Measurements from ENCODE around the gene SRD5A1.
A peak's percentile ranks its signal among the peaks of the same experiment; 100 is the strongest.

SRD5A1 gene, protein sequence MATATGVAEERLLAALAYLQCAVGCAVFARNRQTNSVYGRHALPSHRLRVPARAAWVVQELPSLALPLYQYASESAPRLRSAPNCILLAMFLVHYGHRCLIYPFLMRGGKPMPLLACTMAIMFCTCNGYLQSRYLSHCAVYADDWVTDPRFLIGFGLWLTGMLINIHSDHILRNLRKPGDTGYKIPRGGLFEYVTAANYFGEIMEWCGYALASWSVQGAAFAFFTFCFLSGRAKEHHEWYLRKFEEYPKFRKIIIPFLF

GRCh38 chr5:6632888-6633468 lies at the start of gene SRD5A1, which contains the start of gene NSUN2:
Gene SRD5A1 (plus strand): TSS chr5:6633440. CDS start chr5:6633577, 137 bp downstream.
Gene NSUN2 (minus strand): TSS chr5:6633044. CDS start chr5:6632979, 65 bp downstream.
- H3K27me3 ChIP-seq (ENCODE audit: insufficient read depth, insufficient read length): no peaks in the 10 kb centered on the region
- no peak for TF ChIP-seq SUZ12 (IDR thresholded peaks at IDR 0.05; ENCODE audit: extremely low read depth, insufficient read depth, insufficient read length)
- no peak for TF ChIP-seq YY1 (IDR thresholded peaks at IDR 0.05; ENCODE audit: insufficient read depth, insufficient read length)
- no peak for TF ChIP-seq ZNF274 (IDR thresholded peaks at IDR 0.05; ENCODE audit: low read depth, low read length)
- H3K4me3 ChIP-seq (ENCODE audit: insufficient read length, low read depth): peak within 1 kb of the TSS; percentile 78
- DNase-seq (ENCODE audit: low read depth, low spot score): peak; percentile 75
- no peaks in the 10 kb centered on the region for H3K9me3 ChIP-seq (ENCODE audit: insufficient read depth, low read length)
- H3K4me1 ChIP-seq (ENCODE audit: insufficient read depth, insufficient read length): peaks cover 4% of the 10 kb centered on the region
- peaks cover 52% of the 10 kb centered on the region for H3K36me3 ChIP-seq (ENCODE audit: insufficient read depth, insufficient read length, low read length)
- peak within 1 kb of the TSS; percentile 93 for H3K9ac ChIP-seq (ENCODE audit: insufficient read length, low read depth)

DNA sequence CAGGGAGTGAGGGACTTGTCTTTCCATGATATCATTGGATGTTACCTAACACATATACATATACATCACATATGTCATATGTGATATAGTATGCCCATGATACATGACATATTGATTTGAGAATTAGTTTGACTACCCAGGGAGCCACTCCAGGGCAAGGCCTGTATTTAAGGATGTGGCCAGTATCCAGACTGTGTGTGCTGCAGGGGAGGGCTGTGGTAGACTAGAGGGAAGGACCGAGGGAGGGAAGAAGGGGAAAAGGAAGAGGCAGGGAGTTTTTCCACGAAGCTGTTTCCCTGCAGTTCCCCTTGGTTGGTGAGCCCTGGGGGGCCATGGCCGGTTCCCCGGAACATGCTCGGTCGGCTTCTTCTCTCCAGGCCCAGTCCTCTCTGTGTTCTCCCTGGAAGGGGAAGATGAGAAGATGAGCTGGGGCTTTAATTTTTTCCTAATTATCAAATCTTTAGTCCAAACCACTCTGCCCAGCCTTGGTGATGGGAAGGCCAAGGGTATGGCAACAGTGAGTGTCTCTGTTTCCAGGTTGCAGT lies 49.1 kb upstream of the SRD5A1 start:
- no peaks in the 10 kb centered on the region for H3K36me3 ChIP-seq (ENCODE audit: insufficient read depth, insufficient read length, low read length)
- no peak overlapping the region for H3K9ac ChIP-seq (ENCODE audit: insufficient read length, low read depth)
- peaks cover 30% of the 10 kb centered on the region for H3K27me3 ChIP-seq (ENCODE audit: insufficient read depth, insufficient read length)
- H3K4me3 ChIP-seq (ENCODE audit: insufficient read length, low read depth): no peak overlapping the region
- no peak for DNase-seq (ENCODE audit: low read depth, low spot score)
- H3K4me1 ChIP-seq (ENCODE audit: insufficient read depth, insufficient read length): peaks cover 7% of the 10 kb centered on the region
- no peak for TF ChIP-seq SUZ12 (IDR thresholded peaks at IDR 0.05; ENCODE audit: extremely low read depth, insufficient read depth, insufficient read length)
- no peak for TF ChIP-seq ZNF274 (IDR thresholded peaks at IDR 0.05; ENCODE audit: low read depth, low read length)
- no peak for TF ChIP-seq YY1 (IDR thresholded peaks at IDR 0.05; ENCODE audit: insufficient read depth, insufficient read length)
- no peaks in the 10 kb centered on the region for H3K9me3 ChIP-seq (ENCODE audit: insufficient read depth, low read length)

DNA sequence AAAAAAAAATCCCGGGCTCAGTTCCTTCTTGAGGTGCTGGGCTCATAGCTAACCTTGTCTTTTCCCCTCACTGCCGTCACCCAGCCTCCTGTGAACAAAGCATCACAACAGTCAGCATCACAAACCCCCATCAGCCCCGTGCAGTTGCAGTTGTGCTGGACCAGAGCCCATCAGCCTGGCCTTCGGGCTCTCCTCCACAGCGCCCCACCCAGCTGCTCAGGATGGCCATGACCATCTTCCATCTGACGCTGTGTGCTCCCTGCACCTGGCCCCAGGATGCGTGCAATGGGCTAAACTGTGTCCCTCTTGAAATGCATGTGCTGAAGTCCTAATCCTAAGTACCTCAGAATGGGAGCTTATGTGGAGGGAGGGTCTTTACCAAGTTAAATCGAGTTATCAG lies 48.5 kb upstream of the SRD5A1 start:
- DNase-seq (ENCODE audit: low read depth, low spot score): no peak
- TF ChIP-seq ZNF274 (IDR thresholded peaks at IDR 0.05; ENCODE audit: low read depth, low read length) (no peak), SUZ12 (IDR thresholded peaks at IDR 0.05; ENCODE audit: extremely low read depth, insufficient read depth, insufficient read length) (no peak), YY1 (IDR thresholded peaks at IDR 0.05; ENCODE audit: insufficient read depth, insufficient read length) (no peak)
- Histone ChIP-seq H3K27me3 (ENCODE audit: insufficient read depth, insufficient read length) (peaks cover 30% of the 10 kb centered on the region), H3K9me3 (ENCODE audit: insufficient read depth, low read length) (no peaks in the 10 kb centered on the region), H3K36me3 (ENCODE audit: insufficient read depth, insufficient read length, low read length) (no peaks in the 10 kb centered on the region), H3K9ac (ENCODE audit: insufficient read length, low read depth) (no peak overlapping the region), H3K4me1 (ENCODE audit: insufficient read depth, insufficient read length) (peaks cover 7% of the 10 kb centered on the region), H3K4me3 (ENCODE audit: insufficient read length, low read depth) (no peak overlapping the region)

DNA sequence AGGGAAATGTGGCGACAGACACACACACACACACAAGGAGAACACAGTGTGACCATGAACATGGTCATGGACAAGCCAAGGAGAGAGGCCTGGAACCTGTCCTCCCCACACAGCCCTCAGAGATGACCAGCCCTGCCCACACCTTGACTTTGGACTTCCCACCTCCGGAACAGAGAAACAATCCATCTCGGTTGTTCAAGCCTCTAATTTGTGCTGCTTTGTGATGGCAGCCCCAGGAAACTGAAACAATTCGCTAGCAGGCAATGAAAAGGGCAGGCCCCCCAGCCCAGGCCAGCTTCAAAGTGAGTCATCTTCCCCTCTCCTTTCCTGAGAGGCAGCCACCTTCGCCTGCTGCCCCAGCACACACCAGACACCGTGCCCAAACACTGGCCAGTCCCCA lies 48.1 kb upstream of the SRD5A1 start:
- no peak for DNase-seq (ENCODE audit: low read depth, low spot score)

DNA sequence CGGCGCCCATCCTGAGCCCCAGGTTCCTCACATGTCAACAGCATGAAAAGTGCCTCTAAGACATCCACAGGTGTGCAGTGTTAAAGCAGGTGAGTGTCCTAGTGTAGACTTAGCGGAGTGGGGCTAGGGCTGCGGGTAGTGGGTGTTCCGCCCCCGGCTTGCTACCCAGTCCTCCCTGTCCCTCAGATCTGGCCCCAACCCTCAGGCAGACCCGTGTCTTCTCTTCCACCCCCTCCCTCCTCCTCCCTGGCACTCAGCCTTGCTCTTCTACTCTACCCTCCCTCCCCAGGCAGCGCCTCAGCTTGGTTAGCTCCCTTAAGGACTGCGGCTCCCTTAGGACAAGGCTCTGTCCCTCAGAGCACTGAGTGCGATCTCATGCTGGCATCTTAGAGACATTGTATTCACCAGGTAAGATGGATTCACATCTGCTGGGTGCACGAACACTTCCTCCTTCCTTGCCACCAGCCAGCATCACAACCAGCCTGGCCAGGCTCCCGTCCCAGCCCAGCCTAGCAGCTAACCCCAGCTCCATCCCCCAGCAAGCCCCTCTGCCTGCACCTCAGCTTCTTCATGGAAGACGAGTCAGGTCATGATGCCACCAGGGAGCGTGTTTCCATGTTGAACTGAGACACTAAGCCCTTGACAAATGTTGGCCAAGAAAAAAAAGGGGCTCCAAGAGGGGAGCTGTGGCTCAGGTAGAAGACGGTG lies 47.1 kb upstream of the SRD5A1 start:
- TF ChIP-seq ZNF274 (IDR thresholded peaks at IDR 0.05; ENCODE audit: low read depth, low read length) (no peak), YY1 (IDR thresholded peaks at IDR 0.05; ENCODE audit: insufficient read depth, insufficient read length) (no peak), SUZ12 (IDR thresholded peaks at IDR 0.05; ENCODE audit: extremely low read depth, insufficient read depth, insufficient read length) (no peak)
- no peak overlapping the region for H3K4me3 ChIP-seq (ENCODE audit: insufficient read length, low read depth)
- H3K4me1 ChIP-seq (ENCODE audit: insufficient read depth, insufficient read length): peaks cover 7% of the 10 kb centered on the region
- DNase-seq (ENCODE audit: low read depth, low spot score): no peak
- no peak overlapping the region for H3K9ac ChIP-seq (ENCODE audit: insufficient read length, low read depth)
- H3K9me3 ChIP-seq (ENCODE audit: insufficient read depth, low read length): no peaks in the 10 kb centered on the region
- H3K36me3 ChIP-seq (ENCODE audit: insufficient read depth, insufficient read length, low read length): no peaks in the 10 kb centered on the region
- peaks cover 30% of the 10 kb centered on the region for H3K27me3 ChIP-seq (ENCODE audit: insufficient read depth, insufficient read length)

More for the DNA sequence above, 48.1 kb upstream of the SRD5A1 start:
- Histone ChIP-seq H3K4me1 (ENCODE audit: insufficient read depth, insufficient read length) (peaks cover 7% of the 10 kb centered on the region), H3K36me3 (ENCODE audit: insufficient read depth, insufficient read length, low read length) (no peaks in the 10 kb centered on the region), H3K27me3 (ENCODE audit: insufficient read depth, insufficient read length) (peaks cover 30% of the 10 kb centered on the region), H3K9me3 (ENCODE audit: insufficient read depth, low read length) (no peaks in the 10 kb centered on the region), H3K4me3 (ENCODE audit: insufficient read length, low read depth) (no peak overlapping the region), H3K9ac (ENCODE audit: insufficient read length, low read depth) (no peak overlapping the region)
- TF ChIP-seq ZNF274 (IDR thresholded peaks at IDR 0.05; ENCODE audit: low read depth, low read length): no peak
- TF ChIP-seq SUZ12 (IDR thresholded peaks at IDR 0.05; ENCODE audit: extremely low read depth, insufficient read depth, insufficient read length): no peak
- no peak for TF ChIP-seq YY1 (IDR thresholded peaks at IDR 0.05; ENCODE audit: insufficient read depth, insufficient read length)

DNA sequence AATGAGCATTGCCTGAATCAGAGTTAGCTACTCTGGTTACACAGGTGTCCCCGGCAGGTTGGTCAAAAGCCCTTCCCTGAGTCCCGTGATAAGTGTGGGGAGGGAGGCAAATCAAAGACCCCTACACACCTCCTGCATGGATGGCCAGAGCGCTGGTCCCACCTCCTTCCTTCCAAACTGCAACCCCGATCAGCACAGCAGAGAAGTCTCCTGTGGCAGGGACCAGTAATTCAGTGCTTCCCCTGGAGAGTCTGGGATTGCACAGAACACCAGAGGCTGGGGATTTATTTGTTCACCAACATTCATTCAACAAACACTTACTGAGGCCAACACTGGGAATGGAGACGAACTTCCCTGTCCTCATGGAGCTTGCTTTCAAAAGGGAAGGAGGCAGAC lies 46.6 kb upstream of the SRD5A1 start:
- H3K4me3 ChIP-seq (ENCODE audit: insufficient read length, low read depth): no peak overlapping the region
- TF ChIP-seq SUZ12 (IDR thresholded peaks at IDR 0.05; ENCODE audit: extremely low read depth, insufficient read depth, insufficient read length) (no peak), YY1 (IDR thresholded peaks at IDR 0.05; ENCODE audit: insufficient read depth, insufficient read length) (no peak), ZNF274 (IDR thresholded peaks at IDR 0.05; ENCODE audit: low read depth, low read length) (no peak)

DNA sequence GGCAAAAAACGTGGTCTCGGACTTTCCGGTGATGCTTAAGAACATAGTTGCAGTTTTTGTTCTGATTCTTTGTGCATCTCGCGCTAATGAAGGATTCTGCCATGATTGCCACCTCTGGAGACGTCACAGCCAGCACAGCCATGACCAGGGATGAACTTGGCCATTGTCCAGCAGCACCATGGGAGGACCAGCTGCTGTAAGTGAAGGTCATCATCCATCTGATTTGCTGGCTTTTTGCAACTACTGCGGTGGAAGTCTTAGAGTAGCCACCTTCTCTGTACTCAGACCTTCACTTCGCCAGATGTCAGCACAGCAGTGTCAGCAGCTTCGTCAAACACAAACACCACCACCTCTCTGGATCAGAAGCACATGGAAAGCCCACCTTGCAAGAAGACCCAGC lies 46.1 kb upstream of the SRD5A1 start:
- H3K4me3 ChIP-seq (ENCODE audit: insufficient read length, low read depth): no peak overlapping the region
- TF ChIP-seq ZNF274 (IDR thresholded peaks at IDR 0.05; ENCODE audit: low read depth, low read length) (no peak), SUZ12 (IDR thresholded peaks at IDR 0.05; ENCODE audit: extremely low read depth, insufficient read depth, insufficient read length) (no peak), YY1 (IDR thresholded peaks at IDR 0.05; ENCODE audit: insufficient read depth, insufficient read length) (no peak)
- H3K4me1 ChIP-seq (ENCODE audit: insufficient read depth, insufficient read length): peaks cover 7% of the 10 kb centered on the region
- no peaks in the 10 kb centered on the region for H3K36me3 ChIP-seq (ENCODE audit: insufficient read depth, insufficient read length, low read length)
- no peaks in the 10 kb centered on the region for H3K9me3 ChIP-seq (ENCODE audit: insufficient read depth, low read length)
- H3K27me3 ChIP-seq (ENCODE audit: insufficient read depth, insufficient read length): peaks cover 21% of the 10 kb centered on the region
- no peak overlapping the region for H3K9ac ChIP-seq (ENCODE audit: insufficient read length, low read depth)
- no peak for DNase-seq (ENCODE audit: low read depth, low spot score)

More for the DNA sequence above, 46.6 kb upstream of the SRD5A1 start:
- Histone ChIP-seq H3K9ac (ENCODE audit: insufficient read length, low read depth) (no peak overlapping the region), H3K4me1 (ENCODE audit: insufficient read depth, insufficient read length) (peaks cover 7% of the 10 kb centered on the region), H3K36me3 (ENCODE audit: insufficient read depth, insufficient read length, low read length) (no peaks in the 10 kb centered on the region), H3K27me3 (ENCODE audit: insufficient read depth, insufficient read length) (peaks cover 24% of the 10 kb centered on the region), H3K9me3 (ENCODE audit: insufficient read depth, low read length) (no peaks in the 10 kb centered on the region)
- DNase-seq (ENCODE audit: low read depth, low spot score): no peak
